Neural crest cell (in vitro differentiated cells): Measurements from ENCODE around the gene CAV1. TPM values are rescaled to one million over a fixed set of nuclear protein-coding genes. Genes with fewer than 3 reads are reported as not detected.

Experiments used
- DNase-seq: peaks from one replicate; pipeline ENCODE4 v3.0.0; 2021; ENCODE audit warnings: low read depth, mixed read lengths, low spot score
- H3K27ac Mint-ChIP-seq: one replicate; pipeline ENCODE4 v1.8.0; 2021; ENCODE audit warnings: mild to moderate bottlenecking, mixed read lengths; ENCODE audit not compliant: unreplicated experiment
- H3K27me3 Mint-ChIP-seq: 2 replicates; pipeline ENCODE4 v1.8.0; 2021; ENCODE audit warnings: low read depth, mild to moderate bottlenecking, mixed read lengths
- H3K36me3 Mint-ChIP-seq: 2 replicates; pipeline ENCODE4 v1.8.0; 2021; ENCODE audit warnings: low read depth, mild to moderate bottlenecking, mixed read lengths
- H3K4me1 Mint-ChIP-seq: 2 replicates; pipeline ENCODE4 v1.8.0; 2021; ENCODE audit warnings: mixed read lengths
- H3K4me3 Mint-ChIP-seq: one replicate; pipeline ENCODE4 v1.8.0; 2021; ENCODE audit warnings: mild to moderate bottlenecking, mixed read lengths
- H3K9me3 Mint-ChIP-seq: 2 replicates; pipeline ENCODE4 v1.8.0; 2021; ENCODE audit warnings: mixed read lengths
- total RNA-seq: library from RNA; stranded (reverse); gene quantifications from 2 replicates; pipeline ENCODE4 v1.2.1, GENCODE V29; 2021
- TF ChIP-seq, protein P1 (sequence below): fragments of 200-600 bp; sonication (generic); conservative IDR thresholded peaks from 2 replicates; pipeline ENCODE4 v1.5.0; 2021; ENCODE audit warnings: antibody characterized with exemption, mild to moderate bottlenecking

The CAV1 gene
- total RNA-seq, 1 donor from 2014 or later, result 3.7 TPM

GRCh38 chr7:116570306-116570705, 45.5 kb downstream of the CAV1 start:
- Mint-ChIP-seq H3K27me3 (peaks cover 3% of the 10 kb centered on the region), H3K4me1 (peaks cover 17% of the 10 kb centered on the region), H3K36me3 (no peaks in the 10 kb centered on the region), H3K9me3 (no peaks in the 10 kb centered on the region), H3K4me3 (no peak overlapping the region), H3K27ac (no peak overlapping the region)
- TF ChIP-seq, protein P1, sequence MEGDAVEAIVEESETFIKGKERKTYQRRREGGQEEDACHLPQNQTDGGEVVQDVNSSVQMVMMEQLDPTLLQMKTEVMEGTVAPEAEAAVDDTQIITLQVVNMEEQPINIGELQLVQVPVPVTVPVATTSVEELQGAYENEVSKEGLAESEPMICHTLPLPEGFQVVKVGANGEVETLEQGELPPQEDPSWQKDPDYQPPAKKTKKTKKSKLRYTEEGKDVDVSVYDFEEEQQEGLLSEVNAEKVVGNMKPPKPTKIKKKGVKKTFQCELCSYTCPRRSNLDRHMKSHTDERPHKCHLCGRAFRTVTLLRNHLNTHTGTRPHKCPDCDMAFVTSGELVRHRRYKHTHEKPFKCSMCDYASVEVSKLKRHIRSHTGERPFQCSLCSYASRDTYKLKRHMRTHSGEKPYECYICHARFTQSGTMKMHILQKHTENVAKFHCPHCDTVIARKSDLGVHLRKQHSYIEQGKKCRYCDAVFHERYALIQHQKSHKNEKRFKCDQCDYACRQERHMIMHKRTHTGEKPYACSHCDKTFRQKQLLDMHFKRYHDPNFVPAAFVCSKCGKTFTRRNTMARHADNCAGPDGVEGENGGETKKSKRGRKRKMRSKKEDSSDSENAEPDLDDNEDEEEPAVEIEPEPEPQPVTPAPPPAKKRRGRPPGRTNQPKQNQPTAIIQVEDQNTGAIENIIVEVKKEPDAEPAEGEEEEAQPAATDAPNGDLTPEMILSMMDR, result no peak
- no peak for DNase-seq

DNA sequence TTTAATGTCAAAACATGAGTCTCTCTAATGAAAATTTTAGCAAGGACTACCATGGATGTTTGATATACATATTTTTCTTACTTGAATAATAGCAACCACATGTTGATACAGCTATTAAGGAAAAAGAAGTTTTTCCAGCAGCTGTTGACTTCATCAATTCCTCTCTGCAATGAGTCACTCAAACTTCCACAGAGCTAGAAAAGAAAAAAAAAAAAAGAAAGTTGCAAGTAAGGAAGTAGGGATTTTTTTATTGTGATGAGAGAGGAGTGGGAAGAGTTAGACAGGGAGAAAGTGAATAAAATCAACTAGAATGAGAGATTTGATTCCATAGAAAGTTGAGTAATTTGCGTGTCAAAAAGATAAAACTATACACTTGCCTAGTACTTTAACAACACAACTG, 46.2 kb downstream of the CAV1 start:
- Mint-ChIP-seq H3K27ac (no peak overlapping the region), H3K9me3 (no peaks in the 10 kb centered on the region), H3K4me3 (no peak overlapping the region), H3K36me3 (no peaks in the 10 kb centered on the region), H3K4me1 (peaks cover 17% of the 10 kb centered on the region), H3K27me3 (peaks cover 3% of the 10 kb centered on the region)
- DNase-seq, result no peak
- TF ChIP-seq, protein P1, result no peak

- TF ChIP-seq, protein P1, result no peak
Observed at GRCh38 chr7:116571552-116571951, 46.7 kb downstream of the CAV1 start.

DNA sequence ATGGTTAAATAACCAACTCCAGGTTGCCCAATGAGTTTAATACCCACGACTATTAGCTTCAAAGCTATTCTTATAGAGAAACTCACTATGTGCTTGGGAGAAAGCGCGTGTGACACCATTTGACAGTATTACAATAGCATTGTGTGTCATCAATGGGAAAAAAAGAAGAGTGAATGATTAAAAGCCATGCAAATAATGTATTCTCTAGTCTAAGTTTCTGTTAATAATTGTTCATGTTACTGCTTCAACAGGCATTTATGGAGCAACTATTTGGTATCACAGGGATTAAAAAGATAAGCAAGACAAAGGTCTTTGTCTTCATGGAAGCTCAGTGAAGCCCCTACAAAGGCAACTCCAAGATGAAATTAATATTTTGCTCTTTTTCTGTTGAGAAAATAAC, 47.2 kb downstream of the CAV1 start:
- no peaks in the 10 kb centered on the region for H3K36me3 Mint-ChIP-seq
- H3K27me3 Mint-ChIP-seq, result no peaks in the 10 kb centered on the region
- peaks cover 17% of the 10 kb centered on the region for H3K4me1 Mint-ChIP-seq
- DNase-seq, result no peak
- no peak overlapping the region for H3K27ac Mint-ChIP-seq
- no peaks in the 10 kb centered on the region for H3K9me3 Mint-ChIP-seq
- TF ChIP-seq, protein P1, result no peak
- no peak overlapping the region for H3K4me3 Mint-ChIP-seq

More at GRCh38 chr7:116571552-116571951, 46.7 kb downstream of the CAV1 start:
- Mint-ChIP-seq H3K36me3 (no peaks in the 10 kb centered on the region), H3K27ac (no peak overlapping the region), H3K4me3 (no peak overlapping the region), H3K9me3 (no peaks in the 10 kb centered on the region), H3K4me1 (peaks cover 17% of the 10 kb centered on the region), H3K27me3 (peaks cover 3% of the 10 kb centered on the region)
- no peak for DNase-seq

DNA sequence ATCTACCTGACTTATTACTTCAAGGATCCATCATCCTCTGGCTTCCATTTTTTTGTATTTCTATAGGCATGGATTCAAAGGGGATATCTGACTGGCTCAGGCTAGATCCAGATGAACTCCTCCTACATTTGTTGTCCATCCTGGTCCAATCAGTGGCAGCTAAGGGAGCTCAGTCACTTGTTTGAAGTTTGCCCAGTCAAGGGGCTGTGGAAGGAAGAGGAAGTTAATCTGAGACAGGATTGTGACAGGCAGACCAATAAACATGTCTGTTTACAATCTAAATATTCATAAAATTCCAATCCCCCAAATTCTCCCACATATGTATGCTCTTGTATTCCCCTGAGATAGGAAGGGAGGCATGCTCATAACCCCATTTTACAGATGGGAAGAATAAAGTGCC, 48.7 kb downstream of the CAV1 start:
- DNase-seq, result no peak
- Mint-ChIP-seq H3K4me1 (peaks cover 17% of the 10 kb centered on the region), H3K36me3 (no peaks in the 10 kb centered on the region), H3K27me3 (no peaks in the 10 kb centered on the region), H3K9me3 (no peaks in the 10 kb centered on the region), H3K27ac (peak overlapping the region; percentile 37), H3K4me3 (no peak overlapping the region)
- TF ChIP-seq, protein P1, result no peak
